Calu3 (cell line): ENCODE data around the gene AHSP. TPM values are rescaled to one million over a fixed set of nuclear protein-coding genes. Genes with fewer than 3 reads are reported as not detected.
"Not testable (repeated sequence)": the region's sequence is repeated elsewhere in the genome, so short reads cannot be mapped to it uniquely, and the experiment has no call there.

Source experiments
- BruUV-seq: library from RNA; stranded (reverse); fragments of 400-500 nt; replicated peaks from 2 replicates; lab custom pipeline; 2021; lab: Mats Ljungman, UMichigan
- CTCF ChIA-PET: fragments of 300-600 bp; sonication (Branson Sonifier 250); formaldehyde crosslinking; loops from one replicate; lab custom pipeline; 2022; ENCODE audit warnings: antibody characterized with exemption; lab: Charles Lee
- DNase-seq: peaks from one replicate; pipeline ENCODE4 v3.0.0; 2022
- H3K27ac Mint-ChIP-seq: one replicate; pipeline ENCODE4 v1.8.0; 2022; ENCODE audit warnings: mixed read lengths; ENCODE audit not compliant: unreplicated experiment
- H3K27me3 Mint-ChIP-seq: one replicate; pipeline ENCODE4 v1.8.0; 2022; ENCODE audit warnings: mixed read lengths; ENCODE audit not compliant: unreplicated experiment
- H3K36me3 Mint-ChIP-seq: one replicate; pipeline ENCODE4 v1.8.0; 2022; ENCODE audit warnings: mild to moderate bottlenecking, moderate library complexity, mixed read lengths; ENCODE audit not compliant: insufficient read depth, unreplicated experiment
- H3K4me1 Mint-ChIP-seq: one replicate; pipeline ENCODE4 v1.8.0; 2022; ENCODE audit warnings: mild to moderate bottlenecking, low read depth, mixed read lengths; ENCODE audit not compliant: unreplicated experiment
- H3K4me3 Mint-ChIP-seq: one replicate; pipeline ENCODE4 v1.8.0; 2022; ENCODE audit warnings: mild to moderate bottlenecking, low read depth, moderate library complexity, mixed read lengths; ENCODE audit not compliant: unreplicated experiment
- H3K9me3 Mint-ChIP-seq: one replicate; pipeline ENCODE4 v1.8.0; 2022; ENCODE audit warnings: low read depth, mixed read lengths; ENCODE audit not compliant: unreplicated experiment
- intact Hi-C: fragments of 100-400 bp; cut with micrococcal nuclease; formaldehyde crosslinking; loops from one replicate; pipeline ENCODE4 v1.10.0; 2022; ENCODE audit not compliant: unreplicated experiment
- total RNA-seq: library from RNA; stranded (reverse); gene quantifications from 2 replicates; pipeline ENCODE4 v1.2.3, GENCODE V29; 2022
- TF ChIP-seq, protein P1 (sequence below): fragments of 200-600 bp; IDR thresholded peaks from one replicate; pipeline ENCODE4 v1.8.0; 2022; ENCODE audit warnings: antibody characterized with exemption; ENCODE audit not compliant: unreplicated experiment

Gene AHSP
- total RNA-seq, 1 experiment from 2014 or later = not detected

DNA sequence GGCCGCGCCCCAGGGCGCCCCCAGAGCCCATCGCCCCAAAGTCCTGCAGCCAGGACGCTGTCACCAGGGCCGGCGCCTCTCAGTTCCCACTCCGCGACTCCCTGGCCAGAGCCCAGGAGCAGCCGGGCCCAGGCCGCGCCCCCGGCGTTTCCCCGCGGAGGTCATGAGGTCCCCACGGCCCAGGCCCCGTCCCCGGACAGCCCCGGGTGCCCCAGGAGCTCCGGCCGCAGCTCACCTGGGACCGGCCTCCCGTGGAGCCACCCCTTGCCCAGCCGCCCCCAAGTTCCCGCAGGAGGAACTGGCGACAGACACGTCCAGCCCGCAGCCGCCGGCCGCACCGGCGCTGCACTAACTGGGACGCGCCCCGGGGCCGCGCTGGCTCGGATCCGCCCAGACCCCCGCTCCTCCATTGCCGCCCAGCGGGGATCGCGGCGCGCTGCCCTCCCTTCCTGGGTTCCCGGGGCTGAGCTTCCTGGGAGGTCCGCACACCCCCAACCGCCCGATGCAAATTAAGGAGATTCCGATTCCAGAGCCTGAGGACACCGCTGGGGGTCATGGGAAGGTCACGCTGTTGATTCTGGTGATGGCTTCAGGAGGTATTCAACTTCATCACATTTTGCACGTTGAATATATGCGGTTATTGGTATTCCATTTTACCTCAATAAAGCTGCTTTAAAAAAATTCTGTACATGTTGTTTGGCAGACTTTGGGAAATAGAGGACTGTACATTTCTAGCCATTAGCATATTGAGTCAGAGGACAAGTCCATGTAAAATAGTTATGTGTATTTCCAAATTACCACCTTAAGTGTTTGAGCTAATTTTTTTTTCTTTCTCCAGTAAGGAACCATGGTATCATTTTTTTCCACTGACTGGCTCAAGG is 9.9 kb downstream of the AHSP start:
- Mint-ChIP-seq H3K4me1 (no peaks in the 10 kb centered on the region), H3K4me3 (no peak overlapping the region), H3K27me3 (no peaks in the 10 kb centered on the region), H3K9me3 (peaks cover 11% of the 10 kb centered on the region), H3K27ac (no peak overlapping the region), H3K36me3 (no peaks in the 10 kb centered on the region)
- TF ChIP-seq, protein P1, sequence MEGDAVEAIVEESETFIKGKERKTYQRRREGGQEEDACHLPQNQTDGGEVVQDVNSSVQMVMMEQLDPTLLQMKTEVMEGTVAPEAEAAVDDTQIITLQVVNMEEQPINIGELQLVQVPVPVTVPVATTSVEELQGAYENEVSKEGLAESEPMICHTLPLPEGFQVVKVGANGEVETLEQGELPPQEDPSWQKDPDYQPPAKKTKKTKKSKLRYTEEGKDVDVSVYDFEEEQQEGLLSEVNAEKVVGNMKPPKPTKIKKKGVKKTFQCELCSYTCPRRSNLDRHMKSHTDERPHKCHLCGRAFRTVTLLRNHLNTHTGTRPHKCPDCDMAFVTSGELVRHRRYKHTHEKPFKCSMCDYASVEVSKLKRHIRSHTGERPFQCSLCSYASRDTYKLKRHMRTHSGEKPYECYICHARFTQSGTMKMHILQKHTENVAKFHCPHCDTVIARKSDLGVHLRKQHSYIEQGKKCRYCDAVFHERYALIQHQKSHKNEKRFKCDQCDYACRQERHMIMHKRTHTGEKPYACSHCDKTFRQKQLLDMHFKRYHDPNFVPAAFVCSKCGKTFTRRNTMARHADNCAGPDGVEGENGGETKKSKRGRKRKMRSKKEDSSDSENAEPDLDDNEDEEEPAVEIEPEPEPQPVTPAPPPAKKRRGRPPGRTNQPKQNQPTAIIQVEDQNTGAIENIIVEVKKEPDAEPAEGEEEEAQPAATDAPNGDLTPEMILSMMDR = no peak
- no peak for DNase-seq
- no TSS peak for BruUV-seq
- intact Hi-C loops = loop anchor here (10.0 kb wide), 1 partner anchor 77 kb away; no protein-coding TSS in a partner anchor
- CTCF ChIA-PET = no interaction called here

DNA sequence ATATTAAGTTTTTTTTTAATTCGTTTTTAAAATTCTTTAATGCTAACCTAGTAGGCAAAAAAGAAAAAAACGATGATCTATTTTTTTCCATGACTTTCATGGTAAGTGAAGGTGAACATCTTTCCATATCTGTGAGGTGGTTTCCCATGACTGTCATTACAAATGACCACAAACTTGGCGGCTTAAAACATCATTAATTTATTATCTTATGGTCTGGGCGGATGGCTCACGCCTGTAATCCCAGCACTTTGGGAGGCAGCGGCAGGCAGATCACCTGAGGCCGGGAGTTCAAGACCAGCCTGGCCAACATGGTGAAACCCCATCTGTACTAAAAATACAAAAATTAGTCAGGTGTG is 10.5 kb downstream of the AHSP start:
- DNase-seq, BruUV-seq, H3K36me3 Mint-ChIP-seq, H3K27ac Mint-ChIP-seq, H3K4me1 Mint-ChIP-seq, CTCF ChIA-PET, H3K27me3 Mint-ChIP-seq, H3K4me3 Mint-ChIP-seq: not testable (repeated sequence)
- peaks cover 11% of the 10 kb centered on the region for H3K9me3 Mint-ChIP-seq
- intact Hi-C loops = loop anchor here (10.0 kb wide), 1 partner anchor 77 kb away; no protein-coding TSS in a partner anchor

DNA sequence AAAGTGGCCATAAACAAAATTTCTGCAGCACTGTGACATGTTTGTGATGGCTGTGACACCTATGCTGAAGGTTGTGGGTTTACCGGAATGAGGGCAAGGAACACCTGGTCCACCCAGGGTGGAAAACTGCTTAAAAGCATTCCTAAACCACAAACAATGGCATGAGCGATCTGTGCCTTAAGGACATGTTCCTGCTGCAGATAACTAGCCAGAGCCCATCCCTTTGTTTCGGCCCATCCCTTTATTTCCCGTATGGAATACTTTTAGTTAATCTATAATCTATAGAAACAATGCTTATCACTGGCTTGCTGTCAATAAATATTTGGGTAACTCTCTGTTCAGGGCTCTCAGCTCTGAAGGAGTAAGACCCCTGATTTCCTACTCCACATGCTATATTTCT is 12.1 kb downstream of the AHSP start:
- BruUV-seq, DNase-seq, H3K4me3 Mint-ChIP-seq, H3K27me3 Mint-ChIP-seq, H3K36me3 Mint-ChIP-seq, H3K27ac Mint-ChIP-seq, H3K4me1 Mint-ChIP-seq, CTCF ChIA-PET: not testable (repeated sequence)
- peaks cover 14% of the 10 kb centered on the region for H3K9me3 Mint-ChIP-seq
- intact Hi-C loops = loop anchor here (10.0 kb wide), 1 partner anchor 75 kb away; no protein-coding TSS in a partner anchor

DNA sequence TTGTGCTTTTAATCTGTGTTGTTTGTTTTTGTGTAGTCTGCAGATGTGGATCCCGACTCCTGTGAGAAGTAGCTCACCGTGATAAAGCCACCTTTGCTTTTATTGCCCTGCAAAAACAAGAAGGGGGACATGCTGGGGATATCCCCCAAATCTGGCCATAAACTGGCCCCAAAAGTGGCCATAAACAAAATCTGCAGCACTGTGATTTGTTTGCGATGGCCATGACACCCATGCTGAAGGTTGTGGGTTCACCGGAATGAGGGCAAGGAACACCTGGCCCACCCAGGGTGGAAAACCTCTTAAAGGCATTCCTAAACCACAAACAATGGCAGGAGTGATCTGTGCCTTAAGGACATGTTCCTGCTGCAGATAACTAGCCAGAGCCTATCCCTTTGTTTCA is 15.1 kb downstream of the AHSP start:
- Mint-ChIP-seq H3K36me3 (no peaks in the 10 kb centered on the region), H3K9me3 (peaks cover 18% of the 10 kb centered on the region)

DNA sequence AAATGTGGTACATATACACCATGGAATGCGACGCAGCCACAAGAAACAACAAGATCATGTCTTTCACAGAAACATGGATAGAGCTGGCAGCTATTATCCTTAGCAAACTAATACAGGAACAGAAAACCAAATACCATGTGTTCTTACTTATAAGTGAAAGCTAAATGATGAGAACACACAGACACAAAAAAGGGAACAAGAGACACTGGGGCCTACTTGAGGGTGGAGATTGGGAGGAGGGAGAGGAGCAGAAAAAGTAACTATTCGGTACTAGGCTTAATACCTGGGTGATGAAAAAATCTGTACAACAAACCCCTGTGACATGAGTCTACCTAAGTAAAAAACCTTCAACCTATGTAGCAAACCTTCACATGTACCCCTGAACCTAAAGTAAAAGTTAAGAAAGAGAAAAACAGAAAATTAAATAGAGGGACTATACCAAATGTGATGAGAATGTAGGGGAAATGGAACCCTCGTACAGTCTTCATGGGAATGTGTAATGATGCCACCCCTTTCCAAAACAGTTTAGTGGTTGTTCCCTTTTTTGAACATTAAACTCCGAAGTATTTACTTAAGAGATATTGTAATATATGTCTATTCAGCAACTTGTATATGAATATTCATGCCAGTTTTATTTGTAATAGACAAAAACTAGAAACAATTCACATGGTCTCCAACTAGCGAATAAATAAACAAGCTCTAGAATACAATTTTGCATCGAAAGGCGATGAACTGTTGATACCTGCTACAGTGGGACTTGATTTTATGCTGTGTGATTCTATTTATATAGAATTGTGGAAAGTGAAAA is 33.9 kb downstream of the AHSP start:
- H3K27me3 Mint-ChIP-seq = peaks cover 10% of the 10 kb centered on the region
- TF ChIP-seq, protein P1 = no peak
- no TSS peak for BruUV-seq
- intact Hi-C loops = no loop called here
- H3K9me3 Mint-ChIP-seq = peaks cover 7% of the 10 kb centered on the region
- H3K36me3 Mint-ChIP-seq = no peaks in the 10 kb centered on the region
- no peak overlapping the region for H3K4me3 Mint-ChIP-seq
- CTCF ChIA-PET = no interaction called here
- no peaks in the 10 kb centered on the region for H3K4me1 Mint-ChIP-seq
- no peak for DNase-seq
- H3K27ac Mint-ChIP-seq = no peak overlapping the region

More for the DNA sequence above, 15.1 kb downstream of the AHSP start:
- H3K27ac Mint-ChIP-seq = no peak overlapping the region
- no peaks in the 10 kb centered on the region for H3K27me3 Mint-ChIP-seq
- H3K4me3 Mint-ChIP-seq = no peak overlapping the region
- CTCF ChIA-PET = no interaction called here
- TF ChIP-seq, protein P1 = no peak
- no peak for DNase-seq
- BruUV-seq = no TSS peak
- intact Hi-C loops = no loop called here
- H3K4me1 Mint-ChIP-seq = no peaks in the 10 kb centered on the region
